LNCAP (cell line): ENCODE measurements around the gene PLA2G2E.

ENCODE experiments used
- TF ChIP-seq, protein P1 (sequence below): fragments of 450-650 bp; IDR thresholded peaks from 2 replicates; pipeline ENCODE4 v1.5.1; 2017; ENCODE audit warnings: mild to moderate bottlenecking

Gene PLA2G2E

DNA sequence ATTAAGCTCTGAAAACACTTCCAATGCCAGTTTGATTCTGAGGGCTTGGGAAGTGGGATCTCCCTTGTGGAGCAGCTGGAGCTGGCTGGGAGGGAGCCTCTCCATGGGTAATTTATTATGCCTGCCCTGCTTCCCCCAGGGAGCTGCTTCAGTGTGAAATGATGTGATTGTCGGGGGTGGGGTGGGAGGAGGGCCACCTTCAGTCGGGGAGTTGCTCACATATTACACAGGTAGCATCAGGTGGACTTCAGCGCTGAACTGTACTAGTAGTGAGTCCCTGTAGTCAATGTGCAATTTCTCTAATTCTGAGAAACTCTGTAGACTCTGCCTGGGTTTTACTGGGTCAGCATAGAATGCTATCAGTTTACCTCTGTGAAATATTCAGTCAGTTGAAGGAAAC, 12.8 kb downstream of the PLA2G2E start:
- TF ChIP-seq, protein P1, sequence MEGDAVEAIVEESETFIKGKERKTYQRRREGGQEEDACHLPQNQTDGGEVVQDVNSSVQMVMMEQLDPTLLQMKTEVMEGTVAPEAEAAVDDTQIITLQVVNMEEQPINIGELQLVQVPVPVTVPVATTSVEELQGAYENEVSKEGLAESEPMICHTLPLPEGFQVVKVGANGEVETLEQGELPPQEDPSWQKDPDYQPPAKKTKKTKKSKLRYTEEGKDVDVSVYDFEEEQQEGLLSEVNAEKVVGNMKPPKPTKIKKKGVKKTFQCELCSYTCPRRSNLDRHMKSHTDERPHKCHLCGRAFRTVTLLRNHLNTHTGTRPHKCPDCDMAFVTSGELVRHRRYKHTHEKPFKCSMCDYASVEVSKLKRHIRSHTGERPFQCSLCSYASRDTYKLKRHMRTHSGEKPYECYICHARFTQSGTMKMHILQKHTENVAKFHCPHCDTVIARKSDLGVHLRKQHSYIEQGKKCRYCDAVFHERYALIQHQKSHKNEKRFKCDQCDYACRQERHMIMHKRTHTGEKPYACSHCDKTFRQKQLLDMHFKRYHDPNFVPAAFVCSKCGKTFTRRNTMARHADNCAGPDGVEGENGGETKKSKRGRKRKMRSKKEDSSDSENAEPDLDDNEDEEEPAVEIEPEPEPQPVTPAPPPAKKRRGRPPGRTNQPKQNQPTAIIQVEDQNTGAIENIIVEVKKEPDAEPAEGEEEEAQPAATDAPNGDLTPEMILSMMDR: no peak

DNA sequence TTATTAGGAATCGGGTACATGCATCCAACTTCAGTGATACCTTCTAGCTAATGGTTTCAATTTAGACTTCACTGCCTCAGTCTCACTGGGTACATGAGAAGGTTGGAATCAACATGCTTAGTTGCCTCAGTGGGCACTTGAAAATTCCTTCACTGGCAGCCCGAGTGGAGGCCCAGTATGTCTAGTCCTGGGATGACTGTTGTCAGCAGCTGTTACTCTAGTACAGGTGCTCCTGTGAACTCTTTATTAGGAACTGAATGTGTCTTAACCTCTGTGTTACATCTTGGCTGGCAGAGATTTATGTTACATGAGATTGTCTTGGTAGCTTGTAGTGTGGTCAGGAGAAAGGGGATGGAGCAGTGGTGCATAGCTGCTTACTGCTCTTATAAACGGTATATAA, 13.4 kb downstream of the PLA2G2E start:
- TF ChIP-seq, protein P1: no peak

DNA sequence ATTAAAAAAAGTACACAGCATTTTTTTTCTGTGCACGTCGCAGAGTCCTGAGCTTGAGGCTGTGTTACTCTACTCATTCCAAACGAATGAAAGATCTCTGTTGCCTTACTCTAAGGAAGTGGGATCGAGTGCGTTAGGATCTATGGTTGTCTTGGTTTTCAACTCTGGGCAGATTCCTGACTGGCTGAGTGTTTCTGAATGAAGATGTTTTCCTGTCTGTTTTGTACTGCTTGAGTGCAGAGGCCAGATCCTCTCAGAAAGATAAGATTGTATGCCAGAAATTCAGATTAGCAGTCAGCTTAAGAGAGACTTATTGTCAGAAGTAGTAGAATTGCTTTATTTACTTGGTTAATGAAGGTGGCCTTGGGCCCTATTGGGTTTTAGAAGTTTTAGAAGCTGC, 14.0 kb downstream of the PLA2G2E start:
- TF ChIP-seq, protein P1: no peak

DNA sequence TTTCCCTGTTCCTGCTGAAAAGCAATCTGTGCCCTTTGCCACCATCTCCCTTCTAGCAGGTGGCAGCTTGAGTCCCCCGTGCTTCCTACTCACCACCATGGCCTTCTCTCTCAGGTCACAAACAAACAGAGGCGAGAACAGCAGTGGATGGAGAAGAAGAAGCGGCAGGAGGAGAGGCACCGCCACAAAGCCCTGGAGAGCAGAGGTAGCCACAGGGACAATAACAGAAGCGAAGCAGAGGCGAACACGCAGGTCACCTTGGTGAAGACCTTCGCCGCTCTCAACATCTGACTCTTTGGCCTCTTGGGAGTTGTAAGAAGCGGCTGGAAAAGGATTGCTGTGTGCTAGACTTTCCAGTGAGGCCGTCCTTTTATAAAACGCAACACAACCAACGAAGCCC, 16.0 kb downstream of the PLA2G2E start:
- TF ChIP-seq, protein P1: no peak

DNA sequence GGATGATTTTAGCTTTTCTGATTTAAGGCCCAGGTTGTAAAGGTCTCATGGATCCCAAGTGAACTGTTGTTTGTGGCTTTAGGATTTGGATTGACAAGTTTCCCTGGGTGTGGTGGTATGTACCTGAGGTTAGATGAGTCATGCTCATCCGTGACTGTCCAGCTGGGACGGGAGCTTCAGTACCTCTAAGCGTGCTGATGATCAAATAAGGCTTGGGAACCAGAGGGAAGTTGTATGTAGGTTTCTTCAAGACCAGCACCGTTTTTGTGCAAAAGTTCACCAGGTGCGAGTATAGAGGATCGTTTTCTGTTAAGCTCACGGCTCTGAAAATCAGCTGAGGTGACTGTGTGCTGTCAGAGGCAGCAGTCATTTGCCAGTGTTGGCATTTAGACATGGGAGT, 19.8 kb downstream of the PLA2G2E start:
- TF ChIP-seq, protein P1: no peak

DNA sequence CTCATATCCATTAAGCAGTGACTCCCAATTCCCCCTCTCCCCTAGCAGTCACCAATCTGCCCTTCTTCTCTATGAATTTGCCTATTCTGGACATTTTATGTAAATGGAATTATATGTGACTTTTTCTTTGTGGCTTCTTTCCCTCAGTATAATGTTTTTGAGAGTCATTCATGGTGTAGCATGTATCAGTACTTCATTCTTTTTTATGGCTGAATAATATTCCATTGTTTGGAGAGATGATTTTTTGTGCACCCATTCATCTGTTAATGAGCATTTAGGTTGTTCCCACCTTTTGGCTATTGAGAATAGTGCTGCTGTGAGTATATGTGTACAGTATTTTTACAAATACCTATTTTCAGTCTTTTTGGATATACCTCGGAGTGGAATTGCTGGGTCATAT, 21.8 kb downstream of the PLA2G2E start:
- TF ChIP-seq, protein P1: no peak

DNA sequence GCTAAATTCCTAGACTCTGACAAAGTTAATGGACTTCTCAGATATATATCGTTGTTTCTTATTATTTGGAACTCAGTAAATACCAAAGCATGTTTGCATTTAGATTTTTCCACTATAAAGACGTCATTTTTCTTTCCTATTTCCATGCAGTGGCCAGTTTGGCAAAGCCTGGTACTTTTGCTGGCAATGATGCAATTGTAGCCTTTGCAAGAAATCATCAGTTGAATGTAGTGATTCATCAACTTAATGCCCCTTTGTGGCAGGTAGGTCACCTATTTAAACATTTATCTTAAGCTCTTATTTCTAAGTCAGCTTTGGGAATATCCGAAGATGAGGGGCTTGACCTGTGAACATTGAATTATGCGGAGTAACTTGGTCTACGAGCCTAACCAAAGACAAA, 29.2 kb downstream of the PLA2G2E start:
- TF ChIP-seq, protein P1: no peak

DNA sequence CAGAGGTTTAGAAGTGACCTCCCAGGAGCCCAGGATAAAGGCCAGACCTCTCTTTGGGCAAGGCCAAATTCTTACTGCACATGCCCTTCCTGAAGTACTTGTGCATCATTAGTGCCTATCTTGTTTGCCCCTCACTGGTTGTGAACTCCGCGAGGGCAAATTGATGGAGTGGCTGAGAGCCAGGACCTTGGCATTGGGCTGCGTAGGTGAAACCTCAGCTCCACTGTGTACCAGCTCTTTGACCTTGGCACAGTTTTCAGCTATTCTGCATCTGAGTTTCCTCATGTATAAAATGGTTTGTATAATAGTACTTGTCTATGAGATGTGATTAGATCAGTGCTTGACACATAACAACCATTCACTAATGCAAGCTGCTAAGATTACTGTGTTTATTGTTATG, 29.7 kb downstream of the PLA2G2E start:
- TF ChIP-seq, protein P1: no peak
